Measurements from ENCODE around the gene PYGM.

PYGM gene

DNA sequence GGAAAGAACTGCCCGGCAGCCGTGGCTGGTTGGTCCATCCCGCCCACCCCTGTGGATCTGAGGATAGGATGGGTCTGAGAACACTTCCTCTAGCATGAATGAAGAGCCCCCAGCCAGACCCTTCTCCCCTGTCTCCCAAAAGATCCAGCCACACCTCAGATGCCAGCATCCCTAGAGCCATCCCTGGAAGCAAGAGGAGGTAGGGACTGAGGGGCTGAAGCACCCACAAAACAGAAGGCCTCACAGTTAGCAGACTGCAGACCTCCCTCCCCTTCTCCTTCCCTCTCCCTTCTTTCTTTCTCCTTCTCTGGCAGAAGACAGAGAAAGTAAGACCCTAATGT lies 38.4 kb downstream of the PYGM start:
- no peak for TF ChIP-seq POLR2A (IDR thresholded peaks at IDR 0.05; ENCODE audit: low read depth, low read length)
- FAIRE-seq = no peak
- DNase-seq (ENCODE audit: insufficient read length, low spot score) = no peak

GRCh38 chr11:64720640-64721358 lies 39.0 kb downstream of the PYGM start:
- TF ChIP-seq POLR2A (IDR thresholded peaks at IDR 0.05; ENCODE audit: low read depth, low read length) = no peak
- DNase-seq (ENCODE audit: insufficient read length, low spot score) (no peak), FAIRE-seq (no peak)

- TF ChIP-seq POLR2A (IDR thresholded peaks at IDR 0.05; ENCODE audit: low read depth, low read length) = no peak
- FAIRE-seq (no peak), DNase-seq (ENCODE audit: insufficient read length, low spot score) (no peak)
Observed at GRCh38 chr11:64720167-64720566, 39.6 kb downstream of the PYGM start.

DNA sequence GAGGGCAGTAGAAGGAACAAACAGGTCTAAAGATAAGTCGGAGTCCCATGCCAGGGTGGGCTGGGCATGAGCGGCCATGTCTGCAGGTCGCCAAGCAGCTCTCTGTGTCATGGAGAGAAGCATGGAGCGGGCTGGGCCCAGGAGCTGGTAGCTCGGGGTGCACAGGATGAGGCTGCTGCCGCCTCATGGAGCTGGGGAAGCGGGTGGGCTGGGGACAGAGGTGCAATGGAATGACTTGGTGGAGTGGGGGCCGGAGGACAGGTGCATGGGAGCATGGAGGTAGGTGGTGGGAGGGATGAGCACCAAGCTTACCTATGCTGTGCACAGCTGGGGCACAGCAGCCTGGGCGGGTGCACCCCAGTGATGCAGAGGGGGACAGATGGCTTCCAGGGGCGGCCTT lies 40.4 kb downstream of the PYGM start:
- FAIRE-seq = no peak
- DNase-seq (ENCODE audit: insufficient read length, low spot score) = no peak
- no peak for TF ChIP-seq POLR2A (IDR thresholded peaks at IDR 0.05; ENCODE audit: low read depth, low read length)

GRCh38 chr11:64718780-64719124 lies 41.0 kb downstream of the PYGM start:
- TF ChIP-seq POLR2A (IDR thresholded peaks at IDR 0.05; ENCODE audit: low read depth, low read length) = no peak
- DNase-seq (ENCODE audit: insufficient read length, low spot score) (no peak), FAIRE-seq (no peak)

- no peak for TF ChIP-seq POLR2A (IDR thresholded peaks at IDR 0.05; ENCODE audit: low read depth, low read length)
- FAIRE-seq = no peak
- no peak for DNase-seq (ENCODE audit: insufficient read length, low spot score)
Observed at GRCh38 chr11:64718084-64718779, 41.5 kb downstream of the PYGM start.

- no peak for TF ChIP-seq POLR2A (IDR thresholded peaks at IDR 0.05; ENCODE audit: low read depth, low read length)
- no peak for FAIRE-seq
Observed at GRCh38 chr11:64717268-64717578, 42.6 kb downstream of the PYGM start.

DNA sequence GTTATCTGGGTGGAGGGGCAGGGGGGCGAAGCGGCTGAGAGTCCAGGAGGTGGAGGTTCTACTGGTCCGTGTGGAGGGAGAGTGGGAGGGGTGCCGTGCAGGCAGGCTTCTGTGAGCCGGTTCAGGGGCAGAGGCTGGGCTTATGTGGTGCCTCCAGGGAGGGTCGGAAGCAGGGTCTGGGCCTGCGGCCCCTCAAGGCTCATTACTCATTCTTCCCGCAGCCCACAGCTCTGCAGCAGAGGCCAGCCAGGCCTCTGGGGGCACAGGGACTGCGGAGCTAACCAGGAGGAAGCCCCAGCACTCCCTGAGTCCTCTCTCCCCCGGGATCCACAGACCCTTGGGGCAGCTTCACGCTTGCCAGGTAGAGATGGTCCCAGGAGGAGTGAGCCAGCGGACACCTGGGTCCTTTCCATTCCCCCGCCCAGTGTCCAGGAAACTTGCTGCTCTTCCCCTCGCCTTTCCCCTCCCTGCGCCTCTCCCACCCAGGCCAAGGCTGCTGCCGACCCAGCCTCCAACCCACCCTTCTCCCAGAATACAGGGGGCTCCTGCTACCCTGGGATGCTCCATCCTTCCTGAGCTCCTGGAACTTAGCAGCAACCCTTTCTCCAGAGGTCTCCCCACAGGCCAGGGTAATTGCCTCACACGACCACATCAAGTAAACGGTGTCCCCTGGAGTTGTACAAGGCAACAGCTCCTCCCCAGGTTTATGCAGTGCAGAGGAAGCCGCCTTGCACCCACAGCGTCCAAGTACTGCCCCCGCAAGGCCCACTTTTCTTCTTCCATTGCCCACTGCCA lies 43.1 kb downstream of the PYGM start:
- FAIRE-seq (no peak), DNase-seq (ENCODE audit: insufficient read length, low spot score) (no peak)
- TF ChIP-seq POLR2A (IDR thresholded peaks at IDR 0.05; ENCODE audit: low read depth, low read length) = no peak

More at GRCh38 chr11:64717268-64717578, 42.6 kb downstream of the PYGM start:
- DNase-seq (ENCODE audit: insufficient read length, low spot score) = no peak

- TF ChIP-seq POLR2A (IDR thresholded peaks at IDR 0.05; ENCODE audit: low read depth, low read length) = no peak
- DNase-seq (ENCODE audit: insufficient read length, low spot score) = no peak
- FAIRE-seq = no peak
Observed at GRCh38 chr11:64715756-64716472, 43.9 kb downstream of the PYGM start.

- DNase-seq (ENCODE audit: insufficient read length, low spot score) (no peak), FAIRE-seq (no peak)
- TF ChIP-seq POLR2A (IDR thresholded peaks at IDR 0.05; ENCODE audit: low read depth, low read length) = no peak
Observed at GRCh38 chr11:64715110-64715509, 44.7 kb downstream of the PYGM start.

DNA sequence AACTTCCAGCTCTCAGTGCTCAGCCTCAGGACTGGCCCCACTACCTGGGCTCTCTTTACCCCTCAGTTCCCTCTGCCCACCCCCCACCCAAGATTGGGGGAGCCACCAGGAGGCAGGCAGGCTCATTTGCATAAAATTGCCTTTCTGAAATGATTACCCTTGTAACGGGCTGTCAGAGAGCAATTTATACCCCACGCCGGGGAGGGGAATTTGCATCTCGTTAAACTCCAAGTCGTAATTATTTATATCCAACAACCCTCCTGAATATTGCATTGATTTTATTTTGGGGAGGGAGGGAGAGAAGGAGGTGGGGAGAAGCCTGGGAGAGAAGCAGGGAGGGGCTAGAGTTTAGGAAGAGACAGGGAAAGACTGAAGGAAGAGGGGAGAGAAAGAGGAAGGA lies 45.1 kb downstream of the PYGM start:
- DNase-seq (ENCODE audit: insufficient read length, low spot score) (no peak), FAIRE-seq (no peak)
- TF ChIP-seq POLR2A (IDR thresholded peaks at IDR 0.05; ENCODE audit: low read depth, low read length) = no peak

- FAIRE-seq (no peak), DNase-seq (ENCODE audit: insufficient read length, low spot score) (no peak)
- TF ChIP-seq POLR2A (IDR thresholded peaks at IDR 0.05; ENCODE audit: low read depth, low read length) = no peak
Observed at GRCh38 chr11:64713781-64714363, 45.9 kb downstream of the PYGM start.

DNA sequence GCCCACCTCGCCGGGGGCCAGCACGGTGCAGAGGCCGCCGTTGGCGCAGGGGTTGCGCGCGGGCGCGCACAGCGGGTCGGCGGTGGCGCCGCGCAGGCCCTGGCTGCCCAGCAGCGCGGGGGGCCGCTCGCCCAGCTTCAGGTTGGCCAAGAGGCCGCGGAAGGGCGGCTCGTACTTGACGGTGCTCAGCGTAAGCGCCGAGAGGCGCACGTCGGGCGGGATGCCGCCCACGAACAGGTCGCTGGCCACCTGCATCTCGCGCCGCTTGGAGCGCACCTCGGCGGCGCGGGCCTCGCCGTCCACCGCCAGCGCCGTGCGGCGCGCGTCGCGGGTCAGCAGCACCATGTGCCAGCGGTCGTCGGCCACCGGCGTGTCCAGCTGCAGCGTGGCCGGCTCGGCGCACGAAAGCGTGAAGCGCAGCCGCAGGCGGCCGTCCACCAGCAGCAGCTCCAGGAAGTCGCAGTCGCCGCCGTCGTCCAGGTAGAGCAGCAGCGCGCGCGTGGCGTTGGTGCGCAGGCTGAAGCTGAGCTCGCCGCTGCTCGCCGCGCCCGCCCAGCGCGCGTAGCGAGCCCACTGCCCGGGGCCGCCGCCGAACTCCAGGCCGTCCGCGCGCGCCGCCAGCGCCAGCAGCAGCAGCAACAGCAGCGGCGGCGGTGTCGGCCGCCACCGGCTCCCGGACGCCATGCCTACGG lies 46.6 kb downstream of the PYGM start:
- FAIRE-seq (no peak), DNase-seq (ENCODE audit: insufficient read length, low spot score) (no peak)
- TF ChIP-seq POLR2A (IDR thresholded peaks at IDR 0.05; ENCODE audit: low read depth, low read length) = no peak
